ENCODE measurements around the gene TNNC2.

TNNC2 gene

GRCh38 chr20:45782890-45783289 lies 44.2 kb downstream of the TNNC2 start:
- Histone ChIP-seq H3K4me1 (ENCODE audit: control insufficient read depth, insufficient read depth, low read length) (peaks cover 43% of the 10 kb centered on the region), H3K27ac (ENCODE audit: low read depth, low read length) (peak overlapping the region; percentile 75), H3K36me3 (ENCODE audit: control insufficient read depth, insufficient read depth, low read length) (no peaks in the 10 kb centered on the region), H3K27me3 (ENCODE audit: control insufficient read depth, insufficient read depth, low read length) (no peaks in the 10 kb centered on the region), H3K4me3 (ENCODE audit: low read length) (no peak overlapping the region), H3K9ac (ENCODE audit: low read length) (no peak overlapping the region)

- Histone ChIP-seq H3K27ac (ENCODE audit: low read depth, low read length) (peak overlapping the region; percentile 97), H3K4me3 (ENCODE audit: low read length) (no peak overlapping the region), H3K4me1 (ENCODE audit: control insufficient read depth, insufficient read depth, low read length) (peaks cover 45% of the 10 kb centered on the region), H3K27me3 (ENCODE audit: control insufficient read depth, insufficient read depth, low read length) (no peaks in the 10 kb centered on the region), H3K36me3 (ENCODE audit: control insufficient read depth, insufficient read depth, low read length) (no peaks in the 10 kb centered on the region), H3K9ac (ENCODE audit: low read length) (no peak overlapping the region)
These were observed 45.7 kb downstream of the TNNC2 start for GRCh38 chr20:45781391-45781931.

- H3K27ac ChIP-seq (ENCODE audit: low read depth, low read length), result peak overlapping the region; percentile 97
- H3K36me3 ChIP-seq (ENCODE audit: control insufficient read depth, insufficient read depth, low read length), result no peaks in the 10 kb centered on the region
- no peak overlapping the region for H3K4me3 ChIP-seq (ENCODE audit: low read length)
- no peaks in the 10 kb centered on the region for H3K27me3 ChIP-seq (ENCODE audit: control insufficient read depth, insufficient read depth, low read length)
- no peak overlapping the region for H3K9ac ChIP-seq (ENCODE audit: low read length)
- peaks cover 45% of the 10 kb centered on the region for H3K4me1 ChIP-seq (ENCODE audit: control insufficient read depth, insufficient read depth, low read length)
These were observed 47.0 kb downstream of the TNNC2 start for GRCh38 chr20:45780159-45780558.

GRCh38 chr20:45779011-45779915 lies 47.8 kb downstream of the TNNC2 start:
- peaks cover 45% of the 10 kb centered on the region for H3K4me1 ChIP-seq (ENCODE audit: control insufficient read depth, insufficient read depth, low read length)
- peak overlapping the region; percentile 97 for H3K27ac ChIP-seq (ENCODE audit: low read depth, low read length)
- H3K4me3 ChIP-seq (ENCODE audit: low read length), result no peak overlapping the region
- no peaks in the 10 kb centered on the region for H3K27me3 ChIP-seq (ENCODE audit: control insufficient read depth, insufficient read depth, low read length)
- no peak overlapping the region for H3K9ac ChIP-seq (ENCODE audit: low read length)
- no peaks in the 10 kb centered on the region for H3K36me3 ChIP-seq (ENCODE audit: control insufficient read depth, insufficient read depth, low read length)

GRCh38 chr20:45776931-45777330 lies 50.2 kb downstream of the TNNC2 start:
- H3K27ac ChIP-seq (ENCODE audit: low read depth, low read length), result no peak overlapping the region
- H3K9ac ChIP-seq (ENCODE audit: low read length), result no peak overlapping the region
- peaks cover 35% of the 10 kb centered on the region for H3K4me1 ChIP-seq (ENCODE audit: control insufficient read depth, insufficient read depth, low read length)
- H3K36me3 ChIP-seq (ENCODE audit: control insufficient read depth, insufficient read depth, low read length), result no peaks in the 10 kb centered on the region
- no peak overlapping the region for H3K4me3 ChIP-seq (ENCODE audit: low read length)
- no peaks in the 10 kb centered on the region for H3K27me3 ChIP-seq (ENCODE audit: control insufficient read depth, insufficient read depth, low read length)

GRCh38 chr20:45775411-45775810 lies 51.7 kb downstream of the TNNC2 start:
- H3K9ac ChIP-seq (ENCODE audit: low read length), result no peak overlapping the region
- H3K4me3 ChIP-seq (ENCODE audit: low read length), result no peak overlapping the region
- H3K27ac ChIP-seq (ENCODE audit: low read depth, low read length), result no peak overlapping the region
- no peaks in the 10 kb centered on the region for H3K27me3 ChIP-seq (ENCODE audit: control insufficient read depth, insufficient read depth, low read length)
- H3K36me3 ChIP-seq (ENCODE audit: control insufficient read depth, insufficient read depth, low read length), result no peaks in the 10 kb centered on the region
- H3K4me1 ChIP-seq (ENCODE audit: control insufficient read depth, insufficient read depth, low read length), result peaks cover 30% of the 10 kb centered on the region

- H3K9ac ChIP-seq (ENCODE audit: low read length), result no peak overlapping the region
- H3K4me1 ChIP-seq (ENCODE audit: control insufficient read depth, insufficient read depth, low read length), result peaks cover 27% of the 10 kb centered on the region
- no peaks in the 10 kb centered on the region for H3K27me3 ChIP-seq (ENCODE audit: control insufficient read depth, insufficient read depth, low read length)
- no peak overlapping the region for H3K27ac ChIP-seq (ENCODE audit: low read depth, low read length)
- H3K36me3 ChIP-seq (ENCODE audit: control insufficient read depth, insufficient read depth, low read length), result no peaks in the 10 kb centered on the region
- H3K4me3 ChIP-seq (ENCODE audit: low read length), result no peak overlapping the region
These were observed 52.2 kb downstream of the TNNC2 start for GRCh38 chr20:45774945-45775344.
